Smooth muscle cell (in vitro differentiated cells): ENCODE data around the gene ADORA1. TPM values are rescaled to one million over a fixed set of nuclear protein-coding genes. Genes with fewer than 3 reads are reported as not detected.

Experiments
- DNase-seq: peaks from one replicate; lab custom pipeline; 2025; ENCODE audit not compliant: unreplicated experiment; lab: John Stamatoyannopoulos, UW
- H2AFZ ChIP-seq: fragments of 200-600 bp; sonication (generic); 2 replicates; pipeline ENCODE4 v1.6.0; 2016; ENCODE audit warnings: antibody characterized with exemption, low read depth, mild to moderate bottlenecking
- H3F3A ChIP-seq: fragments of 200-600 bp; sonication (generic); 2 replicates; pipeline ENCODE4 v1.6.0; 2017; ENCODE audit warnings: antibody characterized with exemption, low read depth
- H3K27ac ChIP-seq: fragments of 200-600 bp; sonication (generic); 2 replicates; pipeline ENCODE4 v1.5.1; 2016; ENCODE audit warnings: low read depth, mild to moderate bottlenecking
- H3K27me3 ChIP-seq: fragments of 200-600 bp; sonication (generic); 2 replicates; pipeline ENCODE4 v1.6.1; 2016; ENCODE audit warnings: low read depth, mild to moderate bottlenecking
- H3K36me3 ChIP-seq: fragments of 200-600 bp; sonication (generic); 2 replicates; pipeline ENCODE4 v1.5.1; 2016; ENCODE audit warnings: low read depth
- H3K4me1 ChIP-seq: fragments of 200-600 bp; sonication (generic); 2 replicates; pipeline ENCODE4 v1.5.1; 2016; ENCODE audit warnings: low read depth
- H3K4me2 ChIP-seq: fragments of 200-600 bp; sonication (generic); 2 replicates; pipeline ENCODE4 v1.6.0; 2016; ENCODE audit warnings: mild to moderate bottlenecking
- H3K4me3 ChIP-seq: fragments of 200-600 bp; sonication (generic); 2 replicates; pipeline ENCODE4 v1.5.1; 2016; ENCODE audit warnings: mild to moderate bottlenecking
- H3K79me2 ChIP-seq: fragments of 200-600 bp; sonication (generic); 2 replicates; pipeline ENCODE4 v1.6.0; 2016; ENCODE audit warnings: low read depth, mild to moderate bottlenecking
- H3K9ac ChIP-seq: fragments of 200-600 bp; sonication (generic); 2 replicates; pipeline ENCODE4 v1.6.0; 2016; ENCODE audit warnings: low read depth
- H3K9me3 ChIP-seq: fragments of 200-600 bp; sonication (generic); replicated peaks from 2 replicates; pipeline ENCODE4 v1.5.1; 2016; ENCODE audit warnings: low read depth
- H4K20me1 ChIP-seq: fragments of 200-600 bp; sonication (generic); 2 replicates; pipeline ENCODE4 v1.6.0; 2016; ENCODE audit warnings: low read depth
- WGBS: methylation state at CpG from one replicate; pipeline ENCODE4 v1.1.7; 2016; ENCODE audit warnings: low lambda C conversion rate; 5-methylcytosine and 5-hydroxymethylcytosine counted together
- polyA plus RNA-seq: library from polyadenylated mRNA; unstranded; fragments of >200 nt; fragmentation: Nextera tagmentation; extraction: Ambion mirVana; gene quantifications from 2 replicates; pipeline ENCODE4 v1.2.1, GENCODE V29; 2016
- total RNA-seq: library from RNA; depleted of rRNA; stranded (reverse); fragments of >200 nt; gene quantifications from 2 replicates; pipeline ENCODE4 v1.2.3, GENCODE V29; 2014
- TF ChIP-seq, protein P1 (sequence below): fragments of 200-600 bp; sonication (generic); IDR thresholded peaks from 2 replicates; pipeline ENCODE4 v1.5.1; 2017; ENCODE audit warnings: borderline replicate concordance, mild to moderate bottlenecking, antibody characterized with exemption; ENCODE audit not compliant: insufficient read depth, poor library complexity, severe bottlenecking

Gene ADORA1
- total and polyA plus RNA-seq, 2 experiments from 2014 or later: 16.0 to 18.0 TPM

DNA sequence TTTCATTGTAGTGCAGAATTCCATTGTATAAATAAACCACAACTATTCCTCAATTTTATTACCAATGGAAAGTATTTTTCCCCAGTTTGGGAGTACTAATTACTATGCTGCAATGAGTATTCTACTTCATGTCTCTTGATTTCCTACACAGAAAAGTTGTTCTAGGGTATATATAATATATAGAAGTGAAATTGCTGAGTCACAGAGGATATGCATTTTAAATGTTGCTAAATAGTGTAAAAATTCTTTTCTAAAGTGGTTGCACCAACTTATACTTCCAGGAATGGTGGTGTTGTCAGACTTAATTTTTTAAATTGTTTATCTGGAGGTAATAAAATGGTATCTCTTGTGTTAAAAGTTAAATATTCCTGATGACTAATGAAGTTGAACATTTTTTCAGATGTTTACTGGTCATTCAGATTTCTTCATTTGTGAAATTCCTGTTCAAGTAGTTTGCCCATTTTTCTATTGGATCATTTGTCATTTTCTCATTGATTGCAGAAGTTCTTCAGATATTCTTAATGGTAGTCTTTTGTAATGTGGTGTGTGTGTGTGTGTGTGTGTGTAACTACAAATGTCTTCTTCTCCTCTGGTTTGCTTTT lies 22.6 kb upstream of the ADORA1 start:
- H3K36me3 ChIP-seq: no peaks in the 10 kb centered on the region
- no peak for DNase-seq
- no peak overlapping the region for H3K27ac ChIP-seq
- H4K20me1 ChIP-seq: no peaks in the 10 kb centered on the region
- H3K4me1 ChIP-seq: no peaks in the 10 kb centered on the region
- no peak overlapping the region for H3K4me2 ChIP-seq
- H3K9ac ChIP-seq: no peak overlapping the region
- H3F3A ChIP-seq: no peaks in the 10 kb centered on the region
- H3K27me3 ChIP-seq: peaks cover 34% of the 10 kb centered on the region
- no peaks in the 10 kb centered on the region for H3K79me2 ChIP-seq
- H3K9me3 ChIP-seq: no peaks in the 10 kb centered on the region
- TF ChIP-seq, protein P1, sequence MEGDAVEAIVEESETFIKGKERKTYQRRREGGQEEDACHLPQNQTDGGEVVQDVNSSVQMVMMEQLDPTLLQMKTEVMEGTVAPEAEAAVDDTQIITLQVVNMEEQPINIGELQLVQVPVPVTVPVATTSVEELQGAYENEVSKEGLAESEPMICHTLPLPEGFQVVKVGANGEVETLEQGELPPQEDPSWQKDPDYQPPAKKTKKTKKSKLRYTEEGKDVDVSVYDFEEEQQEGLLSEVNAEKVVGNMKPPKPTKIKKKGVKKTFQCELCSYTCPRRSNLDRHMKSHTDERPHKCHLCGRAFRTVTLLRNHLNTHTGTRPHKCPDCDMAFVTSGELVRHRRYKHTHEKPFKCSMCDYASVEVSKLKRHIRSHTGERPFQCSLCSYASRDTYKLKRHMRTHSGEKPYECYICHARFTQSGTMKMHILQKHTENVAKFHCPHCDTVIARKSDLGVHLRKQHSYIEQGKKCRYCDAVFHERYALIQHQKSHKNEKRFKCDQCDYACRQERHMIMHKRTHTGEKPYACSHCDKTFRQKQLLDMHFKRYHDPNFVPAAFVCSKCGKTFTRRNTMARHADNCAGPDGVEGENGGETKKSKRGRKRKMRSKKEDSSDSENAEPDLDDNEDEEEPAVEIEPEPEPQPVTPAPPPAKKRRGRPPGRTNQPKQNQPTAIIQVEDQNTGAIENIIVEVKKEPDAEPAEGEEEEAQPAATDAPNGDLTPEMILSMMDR: no peak
- H3K4me3 ChIP-seq: no peak overlapping the region
- no peak overlapping the region for H2AFZ ChIP-seq

DNA sequence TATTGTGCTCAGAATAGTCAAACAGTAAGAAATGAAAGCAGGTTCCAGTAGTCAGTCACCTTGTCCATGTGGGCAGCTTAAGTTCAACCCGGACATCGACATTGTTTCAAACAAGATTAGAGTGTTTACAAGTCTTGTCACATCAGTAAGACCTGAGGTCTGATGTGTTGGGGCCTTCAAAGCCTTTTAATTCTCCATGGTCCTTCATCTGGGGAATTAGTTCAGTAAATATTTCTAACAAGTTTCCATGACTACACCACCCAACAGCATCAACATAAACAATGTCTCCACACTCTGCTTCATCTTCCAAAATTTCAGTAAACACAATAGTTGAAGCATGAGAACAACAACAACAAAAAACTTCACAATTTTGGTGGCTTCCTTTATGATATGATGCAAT lies 15.1 kb upstream of the ADORA1 start:
- no peak overlapping the region for H3K9ac ChIP-seq
- no peak overlapping the region for H2AFZ ChIP-seq
- H4K20me1 ChIP-seq: no peaks in the 10 kb centered on the region
- H3K9me3 ChIP-seq: no peaks in the 10 kb centered on the region
- H3K4me3 ChIP-seq: no peak overlapping the region
- WGBS: 68% methylated on average over 2 of the region's 2 CpGs
- no peak for DNase-seq
- no peak overlapping the region for H3K4me2 ChIP-seq
- peaks cover 55% of the 10 kb centered on the region for H3K27me3 ChIP-seq
- H3K79me2 ChIP-seq: no peaks in the 10 kb centered on the region
- TF ChIP-seq, protein P1: no peak
- no peak overlapping the region for H3K27ac ChIP-seq
- no peaks in the 10 kb centered on the region for H3F3A ChIP-seq
- H3K36me3 ChIP-seq: no peaks in the 10 kb centered on the region
- H3K4me1 ChIP-seq: no peaks in the 10 kb centered on the region

DNA sequence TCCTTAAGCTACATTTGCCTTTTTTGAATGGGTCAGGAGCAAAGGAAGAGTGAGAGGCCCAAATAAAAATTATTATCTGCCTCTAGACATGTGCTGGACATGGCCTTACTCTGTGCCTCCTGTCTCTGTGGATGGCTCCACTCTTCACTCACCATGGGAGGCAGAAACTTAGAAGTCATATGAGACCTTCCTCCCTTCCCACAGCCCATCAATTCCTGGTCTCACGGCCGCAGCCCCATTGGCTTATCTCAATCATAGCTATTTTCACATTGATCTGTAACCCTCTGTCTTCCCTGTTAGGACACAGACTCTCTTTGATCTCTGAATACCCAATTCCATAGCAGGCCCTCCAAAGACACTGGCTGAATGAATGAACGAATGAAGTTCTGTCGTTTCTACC lies 14.2 kb upstream of the ADORA1 start:
- no peak overlapping the region for H3K4me3 ChIP-seq
- H4K20me1 ChIP-seq: no peaks in the 10 kb centered on the region
- H3K27me3 ChIP-seq: peaks cover 49% of the 10 kb centered on the region
- no peaks in the 10 kb centered on the region for H3K9me3 ChIP-seq
- H3K36me3 ChIP-seq: no peaks in the 10 kb centered on the region
- no peak overlapping the region for H3K27ac ChIP-seq
- no peaks in the 10 kb centered on the region for H3F3A ChIP-seq
- H3K4me1 ChIP-seq: no peaks in the 10 kb centered on the region
- TF ChIP-seq, protein P1: no peak
- H3K4me2 ChIP-seq: no peak overlapping the region
- no peak overlapping the region for H3K9ac ChIP-seq
- no peaks in the 10 kb centered on the region for H3K79me2 ChIP-seq
- no peak overlapping the region for H2AFZ ChIP-seq
- no peak for DNase-seq
- WGBS: 78% methylated on average over 4 of the region's 4 CpGs

DNA sequence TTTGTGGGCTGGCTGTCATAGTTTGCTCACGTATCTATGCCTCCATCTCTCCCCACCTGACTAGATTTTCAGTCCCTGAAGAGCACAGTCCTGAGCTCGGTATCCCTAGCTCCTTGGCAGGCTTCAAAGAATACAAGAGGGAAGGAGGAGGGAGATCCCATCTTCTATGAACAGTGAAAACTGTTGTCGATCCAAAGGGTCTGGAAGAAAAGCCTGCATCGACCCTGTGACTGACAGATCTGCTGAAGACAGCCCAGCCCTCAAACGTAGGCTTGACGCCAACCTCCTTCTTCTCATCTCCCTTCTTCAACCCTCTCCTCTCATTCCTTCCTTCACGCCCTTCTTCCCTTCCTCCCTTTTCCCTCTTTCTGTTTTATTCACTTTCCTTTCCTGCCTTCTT lies 13.3 kb upstream of the ADORA1 start:
- no peak overlapping the region for H3K4me2 ChIP-seq
- H3K9me3 ChIP-seq: no peaks in the 10 kb centered on the region
- H3K27me3 ChIP-seq: peaks cover 40% of the 10 kb centered on the region
- no peaks in the 10 kb centered on the region for H3K36me3 ChIP-seq
- 72% methylated on average over 7 of the region's 7 CpGs for WGBS
- no peaks in the 10 kb centered on the region for H4K20me1 ChIP-seq
- H3K4me3 ChIP-seq: no peak overlapping the region
- TF ChIP-seq, protein P1: no peak
- no peak for DNase-seq
- no peaks in the 10 kb centered on the region for H3F3A ChIP-seq
- H3K27ac ChIP-seq: no peak overlapping the region
- no peaks in the 10 kb centered on the region for H3K4me1 ChIP-seq
- H3K79me2 ChIP-seq: no peaks in the 10 kb centered on the region
- no peak overlapping the region for H3K9ac ChIP-seq
- H2AFZ ChIP-seq: no peak overlapping the region
